Kidney epithelial cell (primary cell): ENCODE data around the gene TFB1M. TPM values are rescaled to one million over a fixed set of nuclear protein-coding genes. Genes with fewer than 3 reads are reported as not detected.

ENCODE experiments used
- DNase-seq: peaks from one replicate; pipeline ENCODE4 v3.0.0-alpha.2; 2010; ENCODE audit warnings: low read depth
- H3K27me3 ChIP-seq: 2 replicates; pipeline ENCODE4 v1.6.0; 2011; ENCODE audit warnings: low read length; ENCODE audit not compliant: control insufficient read depth, insufficient read depth
- H3K36me3 ChIP-seq: 2 replicates; pipeline ENCODE4 v1.5.1; 2011; ENCODE audit warnings: low read length; ENCODE audit not compliant: control insufficient read depth, insufficient read depth
- H3K4me3 ChIP-seq: 2 replicates; pipeline ENCODE4 v1.5.1; 2011; ENCODE audit warnings: low read depth, mild to moderate bottlenecking, control low read depth, low read length
- total RNA-seq: library from RNA; depleted of rRNA; stranded (reverse); fragments of >200 nt; gene quantifications from 2 replicates; pipeline ENCODE4 v1.2.3, GENCODE V29; 2015
- TF ChIP-seq, protein P1 (sequence below): IDR thresholded peaks from 2 replicates; pipeline ENCODE4 v1.5.1; 2011; ENCODE audit warnings: mild to moderate bottlenecking, moderate library complexity, low read length, control low read depth, inconsistent platforms; ENCODE audit not compliant: insufficient read depth, poor library complexity, severe bottlenecking

The TFB1M gene
- total RNA-seq, 1 donor from 2014 or later: 20.5 TPM

DNA sequence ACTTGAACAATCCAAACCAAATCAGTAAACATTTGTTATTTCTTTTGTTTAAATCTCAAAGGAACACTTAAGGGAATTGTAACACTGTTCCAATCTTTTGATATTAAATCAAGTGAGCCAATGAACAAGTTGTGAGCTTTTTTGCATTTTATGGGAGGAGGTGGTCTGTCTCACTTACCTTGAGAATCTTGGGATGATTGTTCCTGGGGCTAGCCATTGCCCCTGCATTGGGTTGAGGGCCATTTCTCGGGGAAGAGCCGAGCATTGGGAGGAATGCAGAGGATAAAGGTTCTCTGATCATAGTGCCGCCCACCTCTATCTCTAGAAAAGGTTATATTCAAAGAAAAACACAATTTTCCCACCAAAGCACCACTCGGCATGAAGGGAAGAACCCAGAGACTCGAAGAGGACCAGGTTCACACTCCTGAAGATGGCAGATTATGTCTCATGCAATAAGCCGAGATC is 13.8 kb upstream of the TFB1M start:
- Histone ChIP-seq H3K36me3 (no peaks in the 10 kb centered on the region), H3K27me3 (no peaks in the 10 kb centered on the region), H3K4me3 (no peak overlapping the region)
- DNase-seq: no peak
- TF ChIP-seq, protein P1, sequence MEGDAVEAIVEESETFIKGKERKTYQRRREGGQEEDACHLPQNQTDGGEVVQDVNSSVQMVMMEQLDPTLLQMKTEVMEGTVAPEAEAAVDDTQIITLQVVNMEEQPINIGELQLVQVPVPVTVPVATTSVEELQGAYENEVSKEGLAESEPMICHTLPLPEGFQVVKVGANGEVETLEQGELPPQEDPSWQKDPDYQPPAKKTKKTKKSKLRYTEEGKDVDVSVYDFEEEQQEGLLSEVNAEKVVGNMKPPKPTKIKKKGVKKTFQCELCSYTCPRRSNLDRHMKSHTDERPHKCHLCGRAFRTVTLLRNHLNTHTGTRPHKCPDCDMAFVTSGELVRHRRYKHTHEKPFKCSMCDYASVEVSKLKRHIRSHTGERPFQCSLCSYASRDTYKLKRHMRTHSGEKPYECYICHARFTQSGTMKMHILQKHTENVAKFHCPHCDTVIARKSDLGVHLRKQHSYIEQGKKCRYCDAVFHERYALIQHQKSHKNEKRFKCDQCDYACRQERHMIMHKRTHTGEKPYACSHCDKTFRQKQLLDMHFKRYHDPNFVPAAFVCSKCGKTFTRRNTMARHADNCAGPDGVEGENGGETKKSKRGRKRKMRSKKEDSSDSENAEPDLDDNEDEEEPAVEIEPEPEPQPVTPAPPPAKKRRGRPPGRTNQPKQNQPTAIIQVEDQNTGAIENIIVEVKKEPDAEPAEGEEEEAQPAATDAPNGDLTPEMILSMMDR: no peak

DNA sequence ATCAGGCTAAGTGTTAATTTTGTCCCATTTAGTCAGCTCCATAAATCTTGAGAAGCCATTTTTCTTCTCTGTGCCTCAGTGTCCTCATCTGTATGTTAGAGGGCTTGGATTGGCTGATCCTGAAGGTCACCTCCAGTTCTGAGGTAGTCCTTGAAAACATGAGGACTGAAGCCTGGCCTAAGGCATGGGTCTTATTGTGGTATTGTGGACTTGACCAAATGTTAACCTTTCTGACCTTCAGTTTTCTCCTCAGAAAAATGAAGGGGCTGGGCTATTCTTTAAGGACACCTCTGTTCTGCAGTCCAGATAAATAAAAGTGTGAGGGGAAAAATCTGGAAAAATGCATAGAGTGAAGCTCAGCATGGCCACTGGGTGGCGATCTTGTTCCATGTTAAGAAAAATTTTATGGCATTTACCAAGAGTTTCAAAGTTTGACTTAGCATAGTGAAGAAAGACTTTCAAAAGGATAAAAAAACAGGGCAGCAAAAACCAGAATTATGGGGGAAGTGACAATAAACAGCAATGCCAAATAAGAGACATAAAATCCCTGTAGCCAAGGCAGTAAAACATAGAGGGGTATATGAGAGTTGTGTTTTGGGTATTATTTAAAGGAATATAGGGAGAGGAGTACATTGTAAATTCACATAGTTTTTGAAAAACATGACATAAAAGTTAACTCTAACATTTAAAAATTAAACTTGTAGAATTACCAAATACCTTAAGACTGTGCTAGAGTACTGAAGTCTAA is 13.2 kb upstream of the TFB1M start:
- no peaks in the 10 kb centered on the region for H3K27me3 ChIP-seq
- H3K4me3 ChIP-seq: no peak overlapping the region
- H3K36me3 ChIP-seq: no peaks in the 10 kb centered on the region
- TF ChIP-seq, protein P1: peak; percentile 64
- no peak for DNase-seq

DNA sequence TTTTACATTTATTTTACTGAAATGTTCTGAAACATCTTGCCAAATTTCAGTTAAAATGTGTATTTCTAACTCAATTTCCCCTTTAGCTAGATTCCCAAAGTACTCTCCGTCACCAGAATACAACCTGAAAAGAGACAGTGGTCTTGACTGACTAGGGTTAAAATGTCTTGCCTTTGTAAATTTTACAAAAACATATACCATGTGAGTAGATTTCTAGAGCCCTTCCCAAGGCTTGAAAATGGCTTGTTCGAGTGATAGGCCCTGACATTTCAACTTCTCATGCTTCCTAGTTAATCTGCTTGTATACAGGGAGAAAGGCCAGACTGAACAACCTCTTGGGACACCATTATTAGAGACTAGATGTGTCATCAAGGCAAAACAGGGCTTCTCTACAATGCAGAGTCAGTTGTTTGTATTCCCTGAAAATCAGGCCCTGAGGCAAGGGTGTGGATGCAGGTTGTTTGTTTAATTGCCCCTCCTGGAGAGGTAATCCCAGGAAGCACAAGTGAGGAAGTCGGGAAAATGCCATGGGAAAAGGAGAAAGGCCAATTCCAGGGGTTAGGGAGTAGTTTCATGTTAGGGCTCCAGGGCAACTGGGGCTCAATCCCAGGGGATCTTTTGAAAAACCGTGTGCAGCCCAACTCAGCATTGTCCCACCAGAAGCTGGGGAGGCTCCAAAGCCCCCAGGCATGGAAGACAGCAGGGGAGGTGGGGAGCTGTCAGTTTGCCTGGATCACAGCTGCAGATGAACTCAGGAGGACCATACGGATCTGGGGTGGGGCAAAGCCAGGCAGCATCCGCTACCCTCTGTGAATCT is 11.6 kb upstream of the TFB1M start:
- Histone ChIP-seq H3K4me3 (no peak overlapping the region), H3K36me3 (no peaks in the 10 kb centered on the region), H3K27me3 (no peaks in the 10 kb centered on the region)
- TF ChIP-seq, protein P1: no peak
- no peak for DNase-seq

DNA sequence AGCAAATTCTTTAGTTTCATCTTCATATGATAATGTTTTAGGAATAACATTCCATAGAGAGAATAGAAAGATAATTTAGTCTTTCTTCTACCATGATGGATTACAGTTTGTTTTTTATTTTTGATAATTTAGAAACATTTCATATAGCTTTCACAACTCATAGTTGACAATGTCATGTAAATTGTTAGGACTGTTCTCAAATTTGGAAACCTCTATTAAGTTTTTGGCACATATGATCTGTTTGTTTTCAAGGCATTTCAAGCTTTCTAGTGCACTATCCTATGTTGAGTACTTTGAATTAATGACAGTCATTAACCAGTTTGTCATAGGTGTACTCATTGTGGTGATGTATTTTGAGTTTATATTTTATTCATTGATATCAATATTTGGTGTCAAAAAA is 10.7 kb upstream of the TFB1M start:
- no peak for DNase-seq
- Histone ChIP-seq H3K36me3 (no peaks in the 10 kb centered on the region), H3K27me3 (no peaks in the 10 kb centered on the region), H3K4me3 (no peak overlapping the region)
- TF ChIP-seq, protein P1: no peak

DNA sequence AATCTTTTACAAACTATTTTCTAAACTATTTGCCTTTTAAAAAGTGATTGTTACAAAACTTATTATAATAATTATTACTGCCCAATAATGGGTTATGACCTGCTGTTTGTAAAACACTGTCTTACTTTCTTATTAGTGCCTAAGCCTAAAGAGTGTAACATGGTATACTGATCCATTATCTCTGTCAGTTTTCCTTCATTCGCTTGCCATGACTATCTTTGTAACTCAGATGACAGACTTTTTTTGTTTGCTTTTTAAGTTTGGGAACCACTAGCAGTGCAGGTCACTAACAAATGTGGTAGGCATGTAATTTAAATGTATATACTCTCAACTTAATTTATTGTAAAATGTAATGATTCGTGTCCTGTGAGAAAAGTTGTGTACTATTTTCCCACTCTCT is 9.9 kb upstream of the TFB1M start:
- Histone ChIP-seq H3K4me3 (no peak overlapping the region), H3K36me3 (no peaks in the 10 kb centered on the region), H3K27me3 (no peaks in the 10 kb centered on the region)
- no peak for DNase-seq
- TF ChIP-seq, protein P1: no peak
